Smooth muscle cell (in vitro differentiated cells): Measurements from ENCODE around the gene CFAP221. TPM values are rescaled to one million over a fixed set of nuclear protein-coding genes. Genes with fewer than 3 reads are reported as not detected.

Experiments
- DNase-seq: peaks from one replicate; lab custom pipeline; 2025; ENCODE audit not compliant: unreplicated experiment; lab: John Stamatoyannopoulos, UW
- H2AFZ ChIP-seq: fragments of 200-600 bp; sonication (generic); 2 replicates; pipeline ENCODE4 v1.6.0; 2016; ENCODE audit warnings: antibody characterized with exemption, low read depth, mild to moderate bottlenecking
- H3F3A ChIP-seq: fragments of 200-600 bp; sonication (generic); 2 replicates; pipeline ENCODE4 v1.6.0; 2017; ENCODE audit warnings: antibody characterized with exemption, low read depth
- H3K27ac ChIP-seq: fragments of 200-600 bp; sonication (generic); 2 replicates; pipeline ENCODE4 v1.5.1; 2016; ENCODE audit warnings: low read depth, mild to moderate bottlenecking
- H3K27me3 ChIP-seq: fragments of 200-600 bp; sonication (generic); 2 replicates; pipeline ENCODE4 v1.6.1; 2016; ENCODE audit warnings: low read depth, mild to moderate bottlenecking
- H3K36me3 ChIP-seq: fragments of 200-600 bp; sonication (generic); 2 replicates; pipeline ENCODE4 v1.5.1; 2016; ENCODE audit warnings: low read depth
- H3K4me1 ChIP-seq: fragments of 200-600 bp; sonication (generic); 2 replicates; pipeline ENCODE4 v1.5.1; 2016; ENCODE audit warnings: low read depth
- H3K4me2 ChIP-seq: fragments of 200-600 bp; sonication (generic); 2 replicates; pipeline ENCODE4 v1.6.0; 2016; ENCODE audit warnings: mild to moderate bottlenecking
- H3K4me3 ChIP-seq: fragments of 200-600 bp; sonication (generic); 2 replicates; pipeline ENCODE4 v1.5.1; 2016; ENCODE audit warnings: mild to moderate bottlenecking
- H3K79me2 ChIP-seq: fragments of 200-600 bp; sonication (generic); 2 replicates; pipeline ENCODE4 v1.6.0; 2016; ENCODE audit warnings: low read depth, mild to moderate bottlenecking
- H3K9ac ChIP-seq: fragments of 200-600 bp; sonication (generic); 2 replicates; pipeline ENCODE4 v1.6.0; 2016; ENCODE audit warnings: low read depth
- H3K9me3 ChIP-seq: fragments of 200-600 bp; sonication (generic); replicated peaks from 2 replicates; pipeline ENCODE4 v1.5.1; 2016; ENCODE audit warnings: low read depth
- H4K20me1 ChIP-seq: fragments of 200-600 bp; sonication (generic); 2 replicates; pipeline ENCODE4 v1.6.0; 2016; ENCODE audit warnings: low read depth
- WGBS: methylation state at CpG from one replicate; pipeline ENCODE4 v1.1.7; 2016; ENCODE audit warnings: low lambda C conversion rate; 5-methylcytosine and 5-hydroxymethylcytosine counted together
- polyA plus RNA-seq: library from polyadenylated mRNA; unstranded; fragments of >200 nt; fragmentation: Nextera tagmentation; extraction: Ambion mirVana; gene quantifications from 2 replicates; pipeline ENCODE4 v1.2.1, GENCODE V29; 2016
- total RNA-seq: library from RNA; depleted of rRNA; stranded (reverse); fragments of >200 nt; gene quantifications from 2 replicates; pipeline ENCODE4 v1.2.3, GENCODE V29; 2014
- TF ChIP-seq, protein P1 (sequence below): fragments of 200-600 bp; sonication (generic); IDR thresholded peaks from 2 replicates; pipeline ENCODE4 v1.5.1; 2017; ENCODE audit warnings: borderline replicate concordance, mild to moderate bottlenecking, antibody characterized with exemption; ENCODE audit not compliant: insufficient read depth, poor library complexity, severe bottlenecking

CFAP221 gene
- total and polyA plus RNA-seq, 2 experiments from 2014 or later: 0.17 to 0.31 TPM

DNA sequence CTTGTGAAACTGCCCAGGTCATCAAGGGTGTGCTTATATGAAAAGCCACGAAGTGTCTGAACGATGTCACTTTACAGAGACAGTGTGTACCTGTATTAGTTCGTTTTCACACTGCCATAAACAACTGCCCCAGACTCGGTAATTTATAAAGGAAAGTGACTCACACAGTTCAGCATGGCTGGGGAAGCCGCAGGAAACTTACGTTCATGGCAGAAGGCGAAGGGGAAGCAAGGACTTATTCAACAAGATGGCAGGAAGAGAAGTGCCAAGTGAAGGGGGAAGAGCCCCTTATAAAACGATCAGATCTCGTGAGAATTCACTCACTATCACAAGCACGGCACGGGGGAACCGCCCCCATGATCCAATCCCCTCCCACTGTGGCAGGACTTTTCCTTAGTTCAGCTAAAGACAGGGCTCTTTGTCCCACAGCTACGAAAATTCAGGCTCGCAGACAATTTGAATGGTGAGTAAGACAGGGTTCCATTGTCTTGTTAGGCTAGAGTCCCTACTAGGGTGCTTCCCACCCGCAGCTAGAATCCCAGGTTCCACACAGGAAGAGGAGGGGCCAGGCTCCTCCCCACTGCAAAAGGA lies 154.9 kb downstream of the CFAP221 start:
- DNase-seq: no peak
- H3K9ac ChIP-seq: no peak overlapping the region

DNA sequence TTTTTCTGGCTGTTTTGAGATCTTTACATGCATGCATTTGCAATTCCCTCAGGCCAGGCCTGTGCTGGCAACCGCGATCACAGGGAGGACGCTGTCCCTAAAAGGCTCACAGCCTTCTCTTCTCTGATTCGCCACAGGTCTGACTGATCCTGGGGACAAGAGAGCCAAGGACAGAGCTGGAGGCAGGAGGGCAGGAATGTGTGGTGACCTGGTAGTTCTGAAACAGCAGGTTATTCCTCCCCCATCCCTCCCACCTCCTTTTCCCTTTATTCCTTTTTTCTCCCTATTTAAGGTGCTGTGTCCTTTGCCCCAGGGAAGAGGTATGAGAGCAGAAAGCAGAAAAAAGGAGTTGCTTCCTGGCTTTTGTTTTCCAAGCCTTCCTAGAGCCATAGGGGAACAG lies 156.6 kb downstream of the CFAP221 start:
- Histone ChIP-seq H3K9me3 (no peaks in the 10 kb centered on the region), H3K4me1 (no peaks in the 10 kb centered on the region), H3F3A (no peaks in the 10 kb centered on the region), H3K9ac (no peak overlapping the region), H3K4me2 (no peak overlapping the region), H4K20me1 (no peaks in the 10 kb centered on the region), H3K4me3 (no peak overlapping the region), H3K27me3 (peaks cover 8% of the 10 kb centered on the region), H3K79me2 (no peaks in the 10 kb centered on the region), H2AFZ (no peak overlapping the region), H3K36me3 (no peaks in the 10 kb centered on the region), H3K27ac (no peak overlapping the region)
- TF ChIP-seq, protein P1, sequence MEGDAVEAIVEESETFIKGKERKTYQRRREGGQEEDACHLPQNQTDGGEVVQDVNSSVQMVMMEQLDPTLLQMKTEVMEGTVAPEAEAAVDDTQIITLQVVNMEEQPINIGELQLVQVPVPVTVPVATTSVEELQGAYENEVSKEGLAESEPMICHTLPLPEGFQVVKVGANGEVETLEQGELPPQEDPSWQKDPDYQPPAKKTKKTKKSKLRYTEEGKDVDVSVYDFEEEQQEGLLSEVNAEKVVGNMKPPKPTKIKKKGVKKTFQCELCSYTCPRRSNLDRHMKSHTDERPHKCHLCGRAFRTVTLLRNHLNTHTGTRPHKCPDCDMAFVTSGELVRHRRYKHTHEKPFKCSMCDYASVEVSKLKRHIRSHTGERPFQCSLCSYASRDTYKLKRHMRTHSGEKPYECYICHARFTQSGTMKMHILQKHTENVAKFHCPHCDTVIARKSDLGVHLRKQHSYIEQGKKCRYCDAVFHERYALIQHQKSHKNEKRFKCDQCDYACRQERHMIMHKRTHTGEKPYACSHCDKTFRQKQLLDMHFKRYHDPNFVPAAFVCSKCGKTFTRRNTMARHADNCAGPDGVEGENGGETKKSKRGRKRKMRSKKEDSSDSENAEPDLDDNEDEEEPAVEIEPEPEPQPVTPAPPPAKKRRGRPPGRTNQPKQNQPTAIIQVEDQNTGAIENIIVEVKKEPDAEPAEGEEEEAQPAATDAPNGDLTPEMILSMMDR: no peak
- DNase-seq: no peak
- WGBS: 48% methylated on average over 4 of the region's 4 CpGs

More for the DNA sequence above, 154.9 kb downstream of the CFAP221 start:
- H2AFZ ChIP-seq: no peak overlapping the region
- H3K79me2 ChIP-seq: no peaks in the 10 kb centered on the region
- H3K9me3 ChIP-seq: no peaks in the 10 kb centered on the region
- no peak overlapping the region for H3K4me3 ChIP-seq
- H3K4me1 ChIP-seq: peaks cover 9% of the 10 kb centered on the region
- H3F3A ChIP-seq: no peaks in the 10 kb centered on the region
- WGBS: 55% methylated on average over 15 of the region's 15 CpGs
- no peak overlapping the region for H3K4me2 ChIP-seq
- no peaks in the 10 kb centered on the region for H4K20me1 ChIP-seq
- no peaks in the 10 kb centered on the region for H3K36me3 ChIP-seq
- H3K27me3 ChIP-seq: peaks cover 8% of the 10 kb centered on the region
- no peak overlapping the region for H3K27ac ChIP-seq
- TF ChIP-seq, protein P1: no peak

DNA sequence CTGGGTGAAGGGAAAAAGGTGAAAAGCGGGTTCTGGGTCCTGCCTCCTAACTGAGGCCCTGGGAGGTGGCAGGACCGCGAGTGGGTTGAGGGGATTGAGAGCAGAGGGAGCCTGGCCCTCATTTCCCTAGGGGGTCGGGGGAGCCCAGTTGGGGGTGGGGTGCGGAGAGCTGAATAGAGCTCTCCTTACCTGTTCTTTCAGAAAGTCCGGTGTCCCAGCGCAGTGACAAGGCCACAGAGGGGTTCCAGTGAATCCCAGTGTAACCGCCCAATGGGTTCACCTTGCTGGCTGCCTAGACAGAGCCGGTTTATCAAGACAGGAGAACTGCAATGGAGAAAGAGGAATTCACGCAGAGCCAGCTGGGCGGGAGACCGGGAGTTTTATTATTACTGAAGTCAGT lies 157.1 kb downstream of the CFAP221 start:
- Histone ChIP-seq H3K9ac (no peak overlapping the region), H3F3A (no peaks in the 10 kb centered on the region), H3K4me2 (no peak overlapping the region), H3K4me1 (no peaks in the 10 kb centered on the region), H2AFZ (no peak overlapping the region), H3K36me3 (no peaks in the 10 kb centered on the region), H3K27ac (no peak overlapping the region), H3K79me2 (no peaks in the 10 kb centered on the region), H3K9me3 (no peaks in the 10 kb centered on the region), H3K27me3 (peaks cover 8% of the 10 kb centered on the region), H4K20me1 (no peaks in the 10 kb centered on the region), H3K4me3 (no peak overlapping the region)
- TF ChIP-seq, protein P1: no peak
- WGBS: 40% methylated on average over 12 of the region's 12 CpGs
- DNase-seq: no peak
